PC-9 (cell line): ENCODE measurements around the gene OR52K1. TPM values are rescaled to one million over a fixed set of nuclear protein-coding genes. Genes with fewer than 3 reads are reported as not detected.

Experiments
- BruUV-seq: library from RNA; stranded (reverse); fragments of 400-500 nt; replicated peaks from 2 replicates; lab custom pipeline; 2021; lab: Mats Ljungman, UMichigan
- CTCF ChIA-PET: fragments of 300-600 bp; sonication (Branson Sonifier 250); formaldehyde crosslinking; loops from one replicate; lab custom pipeline; 2022; ENCODE audit warnings: antibody characterized with exemption; lab: Charles Lee
- POLR2A ChIA-PET: fragments of 300-600 bp; sonication (Branson Sonifier 250); formaldehyde crosslinking; loops from one replicate; lab custom pipeline; 2022; ENCODE audit warnings: antibody characterized with exemption; ENCODE audit not compliant: unreplicated experiment; lab: Charles Lee
- DNase-seq, 2 experiments: peaks; one replicate each; pipeline versions ENCODE4 v3.0.0 to v3.0.0-alpha.2; 2015 to 2022; ENCODE audit warnings: mixed read lengths in 1 of 2
- H2AFZ ChIP-seq: fragments of 200-600 bp; sonication (generic); 2 replicates; pipeline ENCODE4 v1.8.1; 2017; ENCODE audit warnings: antibody characterized with exemption
- H3F3A ChIP-seq: fragments of 200-600 bp; sonication (generic); 2 replicates; pipeline ENCODE4 v1.8.1; 2017; ENCODE audit warnings: antibody characterized with exemption, mild to moderate bottlenecking, low read depth; ENCODE audit not compliant: insufficient read depth
- H3K27ac ChIP-seq: fragments of 200-600 bp; sonication (generic); 2 replicates; pipeline ENCODE4 v1.6.1; 2016; ENCODE audit warnings: mixed run types
- H3K27me3 ChIP-seq: fragments of 200-600 bp; sonication (generic); 2 replicates; pipeline ENCODE4 v1.6.1; 2016; ENCODE audit warnings: low read depth, mixed run types; ENCODE audit not compliant: insufficient read depth
- H3K36me3 ChIP-seq: fragments of 200-600 bp; sonication (generic); 2 replicates; pipeline ENCODE4 v1.6.1; 2016; ENCODE audit warnings: low read depth, mixed run types
- H3K4me1 ChIP-seq: fragments of 200-600 bp; sonication (generic); replicated peaks from 2 replicates; pipeline ENCODE4 v1.6.1; 2016; ENCODE audit warnings: mixed run types; ENCODE audit not compliant: insufficient read depth
- H3K4me2 ChIP-seq: fragments of 200-600 bp; sonication (generic); 2 replicates; pipeline ENCODE4 v1.6.1; 2017; ENCODE audit warnings: mixed run types
- H3K4me3 ChIP-seq: fragments of 200-600 bp; sonication (generic); 2 replicates; pipeline ENCODE4 v1.6.1; 2016; ENCODE audit warnings: mixed run types
- H3K79me2 ChIP-seq: fragments of 200-600 bp; sonication (generic); 2 replicates; pipeline ENCODE4 v1.6.1; 2017; ENCODE audit warnings: low read depth, mixed run types
- H3K9me2 ChIP-seq: fragments of 200-600 bp; sonication (generic); 2 replicates; pipeline ENCODE4 v1.8.1; 2017; ENCODE audit warnings: mild to moderate bottlenecking; ENCODE audit not compliant: insufficient read depth
- H3K9me3 ChIP-seq: fragments of 200-600 bp; sonication (generic); 2 replicates; pipeline ENCODE4 v1.8.1; 2016; ENCODE audit warnings: low read depth; ENCODE audit not compliant: insufficient read depth
- H4K20me1 ChIP-seq: fragments of 200-600 bp; sonication (generic); 2 replicates; pipeline ENCODE4 v1.8.1; 2017; ENCODE audit not compliant: insufficient read depth
- EZH2 ChIP-seq: fragments of 200-600 bp; sonication (generic); IDR thresholded peaks from 2 replicates; pipeline ENCODE4 v1.8.0; 2017; ENCODE audit warnings: antibody characterized with exemption, low read depth
- intact Hi-C: fragments of 100-400 bp; cut with micrococcal nuclease; formaldehyde crosslinking; loops from one replicate; pipeline ENCODE4 v1.10.0; 2022; ENCODE audit not compliant: unreplicated experiment
- total RNA-seq: library from RNA; stranded (reverse); gene quantifications from 2 replicates; pipeline ENCODE4 v1.2.3, GENCODE V29; 2021
- TF ChIP-seq, protein P1 (sequence below): fragments of 200-600 bp; sonication (generic); conservative IDR thresholded peaks from 2 replicates; pipeline ENCODE4 v1.6.1; 2017; ENCODE audit warnings: mixed run types, antibody characterized with exemption, mild to moderate bottlenecking, moderate library complexity

The OR52K1 gene
- total RNA-seq, 1 experiment from 2014 or later = not detected

DNA sequence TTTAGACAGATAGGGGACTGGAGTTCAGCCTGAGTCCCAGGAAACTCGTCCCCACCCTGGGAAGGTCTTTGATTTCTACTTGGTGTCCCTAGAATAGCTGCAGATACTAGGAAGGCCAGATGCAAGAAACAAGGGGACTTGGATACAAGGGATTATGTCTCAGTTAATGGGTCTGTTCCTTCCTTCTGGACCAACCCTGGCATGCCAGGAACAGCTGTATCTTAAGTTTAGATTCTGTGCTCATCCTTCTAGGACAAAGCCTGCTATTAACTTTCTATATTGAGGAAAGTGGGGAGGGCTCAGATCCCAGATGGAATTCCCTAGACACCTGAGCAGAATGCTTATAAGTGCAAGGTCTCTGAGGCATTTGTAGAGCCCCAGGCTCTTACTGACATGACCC lies 58.6 kb downstream of the OR52K1 start:
- H3K79me2 ChIP-seq = no peaks in the 10 kb centered on the region
- no peak overlapping the region for H3K4me2 ChIP-seq
- no peaks in the 10 kb centered on the region for H3F3A ChIP-seq
- no peak overlapping the region for H2AFZ ChIP-seq
- ChIA-PET CTCF (no interaction called here), POLR2A (no interaction called here)
- H3K9me3 ChIP-seq = no peaks in the 10 kb centered on the region
- no peaks in the 10 kb centered on the region for H3K36me3 ChIP-seq
- intact Hi-C loops = no loop called here
- no peaks in the 10 kb centered on the region for H3K9me2 ChIP-seq
- no peak overlapping the region for H3K4me3 ChIP-seq
- no peaks in the 10 kb centered on the region for H3K4me1 ChIP-seq
- no peak overlapping the region for H3K27ac ChIP-seq
- no peak for TF ChIP-seq EZH2
- TF ChIP-seq, protein P1, sequence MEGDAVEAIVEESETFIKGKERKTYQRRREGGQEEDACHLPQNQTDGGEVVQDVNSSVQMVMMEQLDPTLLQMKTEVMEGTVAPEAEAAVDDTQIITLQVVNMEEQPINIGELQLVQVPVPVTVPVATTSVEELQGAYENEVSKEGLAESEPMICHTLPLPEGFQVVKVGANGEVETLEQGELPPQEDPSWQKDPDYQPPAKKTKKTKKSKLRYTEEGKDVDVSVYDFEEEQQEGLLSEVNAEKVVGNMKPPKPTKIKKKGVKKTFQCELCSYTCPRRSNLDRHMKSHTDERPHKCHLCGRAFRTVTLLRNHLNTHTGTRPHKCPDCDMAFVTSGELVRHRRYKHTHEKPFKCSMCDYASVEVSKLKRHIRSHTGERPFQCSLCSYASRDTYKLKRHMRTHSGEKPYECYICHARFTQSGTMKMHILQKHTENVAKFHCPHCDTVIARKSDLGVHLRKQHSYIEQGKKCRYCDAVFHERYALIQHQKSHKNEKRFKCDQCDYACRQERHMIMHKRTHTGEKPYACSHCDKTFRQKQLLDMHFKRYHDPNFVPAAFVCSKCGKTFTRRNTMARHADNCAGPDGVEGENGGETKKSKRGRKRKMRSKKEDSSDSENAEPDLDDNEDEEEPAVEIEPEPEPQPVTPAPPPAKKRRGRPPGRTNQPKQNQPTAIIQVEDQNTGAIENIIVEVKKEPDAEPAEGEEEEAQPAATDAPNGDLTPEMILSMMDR = no peak
- H3K27me3 ChIP-seq = no peaks in the 10 kb centered on the region
- H4K20me1 ChIP-seq = no peaks in the 10 kb centered on the region
- no TSS peak for BruUV-seq
- DNase-seq = no peak

Other genes with a start within 250 kb of the OR52K1 start
- gene OR52B4, start 114.3 kb upstream of the OR52K1 start, total RNA-seq = not detected in 2 replicates
- gene TRIM21, start 88.9 kb upstream of the OR52K1 start, total RNA-seq = 6.5 and 7.7 TPM in 2 replicates
- not detected in 2 replicates for gene OR52K2, start 33.4 kb upstream of the OR52K1 start, total RNA-seq
- gene OR52M1, start 62.5 kb downstream of the OR52K1 start, total RNA-seq = not detected in 2 replicates
- gene OR52I2, start 99.1 kb downstream of the OR52K1 start, total RNA-seq = not detected in 2 replicates
- 0.15 TPM in 1 of 2 replicates, not detected in the other for gene OR52I1, start 111.4 kb downstream of the OR52K1 start, total RNA-seq
- gene TRIM68, start 125.6 kb downstream of the OR52K1 start, total RNA-seq = 4.6 and 6.5 TPM in 2 replicates
- not detected in 2 replicates for gene OR51D1, start 154.8 kb downstream of the OR52K1 start, total RNA-seq
- not detected in 2 replicates for gene OR51E1, start 161.3 kb downstream of the OR52K1 start, total RNA-seq
- not detected in 2 replicates for gene OR51E2, start 215.2 kb downstream of the OR52K1 start, total RNA-seq
- not detected in 2 replicates for gene MMP26, start 222.1 kb downstream of the OR52K1 start, total RNA-seq